ENCODE results near the gene TRAPPC10.

DNA sequence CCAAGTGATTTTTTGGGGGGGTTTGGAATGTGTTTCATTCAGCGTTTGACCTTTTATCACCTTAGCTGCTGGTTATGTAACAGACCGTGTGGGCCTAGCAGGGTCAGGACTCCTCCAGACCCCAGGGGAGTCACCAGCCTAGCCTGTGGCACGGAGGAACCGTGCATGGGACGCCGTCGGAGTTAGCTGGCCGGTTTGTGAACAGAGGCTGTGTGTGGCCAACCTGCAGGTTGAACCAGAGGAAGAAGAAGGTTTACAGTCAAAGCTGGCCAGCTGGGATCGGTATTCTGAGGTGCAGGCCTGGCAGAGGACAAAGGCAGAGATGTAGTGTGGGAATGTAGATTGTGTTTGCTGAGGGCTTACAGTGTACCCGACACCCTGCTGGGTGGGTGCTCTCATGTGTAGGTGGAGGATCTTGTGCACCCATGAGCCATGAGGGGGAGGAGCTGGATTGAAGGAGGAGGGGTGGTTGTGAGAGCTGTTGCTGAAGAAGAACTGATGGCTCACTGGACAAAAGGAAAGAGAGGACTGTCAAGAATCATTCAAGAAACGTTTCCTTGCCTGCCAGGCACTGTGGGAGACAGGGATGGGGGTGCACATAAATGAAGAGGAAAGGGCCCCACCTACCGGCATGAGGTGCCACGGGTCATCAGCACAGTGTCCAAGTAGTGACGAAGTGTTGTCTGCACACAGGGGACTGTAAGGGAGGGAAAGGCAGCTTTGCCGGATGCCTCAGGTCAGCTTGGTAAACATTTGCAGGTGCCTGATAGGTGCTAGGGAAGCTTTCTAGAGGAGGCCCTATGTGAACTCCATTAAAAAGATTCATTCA lies 55.1 kb downstream of the TRAPPC10 start:
- TF ChIP-seq, protein P1, sequence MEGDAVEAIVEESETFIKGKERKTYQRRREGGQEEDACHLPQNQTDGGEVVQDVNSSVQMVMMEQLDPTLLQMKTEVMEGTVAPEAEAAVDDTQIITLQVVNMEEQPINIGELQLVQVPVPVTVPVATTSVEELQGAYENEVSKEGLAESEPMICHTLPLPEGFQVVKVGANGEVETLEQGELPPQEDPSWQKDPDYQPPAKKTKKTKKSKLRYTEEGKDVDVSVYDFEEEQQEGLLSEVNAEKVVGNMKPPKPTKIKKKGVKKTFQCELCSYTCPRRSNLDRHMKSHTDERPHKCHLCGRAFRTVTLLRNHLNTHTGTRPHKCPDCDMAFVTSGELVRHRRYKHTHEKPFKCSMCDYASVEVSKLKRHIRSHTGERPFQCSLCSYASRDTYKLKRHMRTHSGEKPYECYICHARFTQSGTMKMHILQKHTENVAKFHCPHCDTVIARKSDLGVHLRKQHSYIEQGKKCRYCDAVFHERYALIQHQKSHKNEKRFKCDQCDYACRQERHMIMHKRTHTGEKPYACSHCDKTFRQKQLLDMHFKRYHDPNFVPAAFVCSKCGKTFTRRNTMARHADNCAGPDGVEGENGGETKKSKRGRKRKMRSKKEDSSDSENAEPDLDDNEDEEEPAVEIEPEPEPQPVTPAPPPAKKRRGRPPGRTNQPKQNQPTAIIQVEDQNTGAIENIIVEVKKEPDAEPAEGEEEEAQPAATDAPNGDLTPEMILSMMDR (conservative IDR thresholded peaks at IDR 0.05 in 1 of 2, IDR thresholded peaks at IDR 0.05 in 1 of 2; ENCODE audit: low read depth in 1 of 2, low read length in 2 of 2) = no peak
- no peak for TF ChIP-seq EZH2 (IDR thresholded peaks at IDR 0.05; ENCODE audit: low read length, missing control alignments)

Measured in fibroblast of lung (primary cell).